Fibroblast of skin of abdomen (primary cell): ENCODE data around the gene FAM120A.

Experiments used
- DNase-seq: peaks from one replicate; pipeline ENCODE4 v3.0.0-alpha.2; 2013

Gene FAM120A

DNA sequence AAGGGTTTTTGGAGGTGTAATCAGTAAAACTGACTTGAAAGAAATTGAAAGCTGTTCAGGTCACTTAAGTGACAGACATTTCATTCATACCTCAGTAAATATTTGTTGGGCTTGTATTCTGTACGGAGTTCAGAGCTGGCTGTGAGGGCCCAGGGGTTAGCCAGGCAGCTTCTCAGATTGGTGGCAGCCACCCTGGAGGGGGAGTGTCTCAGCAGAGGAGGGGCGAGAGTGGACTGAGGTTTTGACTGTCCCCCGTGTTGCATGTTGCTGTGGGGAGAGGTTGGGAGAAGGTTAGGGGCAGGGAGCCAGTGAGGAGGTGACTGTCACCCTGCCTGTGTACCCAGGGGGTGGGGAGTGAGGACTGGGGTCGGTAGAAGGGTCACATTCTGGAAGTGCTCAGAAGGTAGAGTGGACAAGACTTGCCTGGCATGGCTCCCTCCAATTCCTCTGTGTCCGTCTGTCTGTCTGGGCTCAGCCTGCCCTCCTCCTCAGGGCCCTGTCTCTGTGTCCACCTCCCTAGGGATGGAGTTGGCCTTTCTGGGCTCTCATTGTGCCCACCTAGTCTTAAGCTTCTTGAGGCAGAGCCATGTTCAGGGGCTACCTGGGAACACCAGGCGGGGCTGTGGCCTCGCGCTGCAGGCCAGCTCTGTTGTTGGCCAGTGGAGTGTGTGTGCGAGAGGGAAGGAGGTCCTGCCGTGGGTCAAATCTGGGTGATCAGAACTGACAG lies 129.3 kb downstream of the FAM120A start:
- DNase-seq, result no peak

DNA sequence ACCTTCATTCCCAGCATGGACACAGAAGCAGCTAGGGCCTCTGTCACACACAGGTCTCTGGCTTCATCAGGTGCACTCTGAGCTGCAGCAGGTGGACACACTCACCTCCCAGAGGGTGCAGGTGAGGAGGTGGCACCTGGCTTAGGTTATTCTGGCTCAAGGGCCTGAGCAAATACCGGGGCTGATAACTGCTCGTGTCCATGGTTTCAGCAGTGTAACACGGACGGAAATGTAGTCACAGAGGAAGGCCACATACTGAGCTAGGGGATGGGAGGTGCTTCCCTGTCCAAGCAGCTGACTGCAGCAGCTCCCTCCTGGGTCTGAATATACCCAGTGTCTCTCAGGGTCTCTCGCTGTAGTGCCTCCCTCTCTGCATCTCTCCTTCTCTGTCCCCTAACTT lies 130.6 kb downstream of the FAM120A start:
- no peak for DNase-seq

DNA sequence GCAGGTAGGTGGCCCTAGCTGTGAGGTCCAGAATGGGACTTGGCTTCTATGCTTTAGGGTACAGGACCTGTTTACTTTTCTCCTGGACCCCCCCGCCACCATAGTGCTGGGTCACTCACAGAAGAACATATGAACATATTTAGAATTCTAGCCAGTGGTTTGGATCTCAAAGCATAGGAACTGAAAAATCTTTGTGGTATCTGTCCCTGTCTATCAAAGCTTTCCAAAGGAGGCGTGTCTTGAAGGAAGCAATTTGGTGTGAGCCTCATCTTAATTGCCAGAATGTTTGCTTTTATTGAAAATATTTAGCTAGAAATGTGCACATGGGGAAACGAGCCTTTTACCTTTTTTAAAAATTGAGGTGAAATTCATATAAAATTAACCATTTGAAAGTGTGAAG lies 131.1 kb downstream of the FAM120A start:
- no peak for DNase-seq

DNA sequence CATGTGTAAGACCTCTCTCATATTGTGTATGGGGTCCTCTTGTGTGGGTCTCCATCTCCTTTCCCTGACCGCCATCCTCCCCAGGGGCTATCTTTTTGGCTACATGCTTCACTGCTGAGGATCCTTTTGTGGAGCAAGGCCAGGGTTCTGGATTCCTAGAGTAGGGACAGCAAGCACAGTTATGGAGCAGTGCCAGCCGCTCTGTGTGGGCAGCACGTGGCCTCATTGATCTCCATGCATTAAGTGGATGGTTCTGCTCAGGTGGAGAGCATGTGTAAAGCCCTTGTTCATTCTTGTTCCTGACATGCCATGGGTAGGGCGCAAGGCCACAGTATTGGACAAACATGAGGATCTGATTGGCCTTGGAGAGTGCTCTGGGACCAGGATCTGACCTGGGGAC lies 133.8 kb downstream of the FAM120A start:
- no peak for DNase-seq

DNA sequence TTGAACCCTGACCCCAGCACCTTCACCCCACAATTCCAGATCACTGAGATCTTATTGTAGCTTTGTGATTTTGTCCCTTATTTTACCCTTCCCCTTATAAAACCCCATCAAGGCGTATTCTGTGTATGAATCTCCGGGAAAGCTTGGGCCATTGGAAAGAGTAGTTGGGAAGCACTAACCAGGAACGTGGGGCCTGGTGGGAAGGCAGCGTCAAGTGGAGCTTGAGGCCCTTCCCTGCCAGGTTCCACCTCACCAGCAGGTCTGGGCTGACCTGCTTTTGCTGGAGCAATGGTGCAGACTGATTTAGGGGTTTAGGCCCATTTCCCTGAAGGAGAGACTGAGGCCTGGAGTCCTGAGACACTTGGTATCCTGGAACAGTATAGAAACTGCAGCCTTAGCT lies 134.2 kb downstream of the FAM120A start:
- no peak for DNase-seq

DNA sequence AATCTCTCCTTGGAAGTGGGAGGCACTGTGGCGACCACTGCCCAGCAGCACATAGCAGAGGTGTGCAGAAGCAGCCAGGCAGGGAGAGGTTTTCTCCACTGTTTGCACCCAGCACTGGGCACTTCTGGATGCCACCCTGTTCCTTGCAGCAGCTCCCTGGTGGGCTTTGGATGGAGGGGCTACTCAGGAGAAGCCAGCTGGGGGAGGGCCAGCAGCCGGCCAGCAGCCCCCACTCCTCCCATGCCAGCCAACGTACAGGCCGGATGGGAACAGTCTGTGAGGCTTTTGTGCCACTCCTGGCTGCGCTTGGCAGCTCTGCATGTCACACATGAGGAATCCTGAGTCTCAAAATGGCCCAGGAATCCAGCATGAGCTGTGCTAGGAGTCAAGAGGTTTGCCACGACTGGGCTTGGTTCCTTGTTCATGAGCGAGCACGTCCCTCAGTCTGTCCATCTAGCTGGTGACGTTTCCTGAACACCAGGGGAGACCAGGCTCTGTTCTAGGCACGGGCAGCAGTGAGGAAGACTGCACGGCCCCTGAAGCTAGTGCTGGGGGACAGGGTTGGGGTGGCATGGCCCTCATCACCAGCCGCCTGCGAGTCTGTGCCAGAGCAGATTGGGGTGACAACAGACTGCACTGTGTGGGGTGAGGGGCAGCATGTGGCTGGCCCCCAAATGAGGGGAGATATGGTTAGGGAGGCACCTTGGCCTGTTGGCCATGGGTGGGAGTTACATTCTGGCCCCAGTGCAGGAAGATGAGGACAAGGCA lies 135.0 kb downstream of the FAM120A start:
- DNase-seq, result no peak

DNA sequence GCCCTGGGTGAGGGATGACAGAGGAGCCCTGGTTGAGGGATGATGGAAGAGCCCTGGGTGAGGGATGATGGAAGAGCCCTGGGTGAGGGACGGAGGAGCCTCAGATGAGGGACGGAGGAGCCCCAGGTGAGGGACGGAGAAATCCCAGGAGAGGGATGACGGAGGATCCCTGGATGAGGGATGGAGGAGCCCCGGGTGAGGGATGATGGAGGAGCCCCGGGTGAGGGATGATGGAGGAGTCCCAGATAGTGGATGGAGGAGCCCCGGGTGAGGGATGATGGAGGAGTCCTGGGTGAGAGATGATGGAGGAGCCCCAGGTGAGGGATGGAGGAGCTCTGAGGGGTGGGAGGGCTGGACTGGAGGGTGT lies 135.8 kb downstream of the FAM120A start:
- DNase-seq, result no peak

DNA sequence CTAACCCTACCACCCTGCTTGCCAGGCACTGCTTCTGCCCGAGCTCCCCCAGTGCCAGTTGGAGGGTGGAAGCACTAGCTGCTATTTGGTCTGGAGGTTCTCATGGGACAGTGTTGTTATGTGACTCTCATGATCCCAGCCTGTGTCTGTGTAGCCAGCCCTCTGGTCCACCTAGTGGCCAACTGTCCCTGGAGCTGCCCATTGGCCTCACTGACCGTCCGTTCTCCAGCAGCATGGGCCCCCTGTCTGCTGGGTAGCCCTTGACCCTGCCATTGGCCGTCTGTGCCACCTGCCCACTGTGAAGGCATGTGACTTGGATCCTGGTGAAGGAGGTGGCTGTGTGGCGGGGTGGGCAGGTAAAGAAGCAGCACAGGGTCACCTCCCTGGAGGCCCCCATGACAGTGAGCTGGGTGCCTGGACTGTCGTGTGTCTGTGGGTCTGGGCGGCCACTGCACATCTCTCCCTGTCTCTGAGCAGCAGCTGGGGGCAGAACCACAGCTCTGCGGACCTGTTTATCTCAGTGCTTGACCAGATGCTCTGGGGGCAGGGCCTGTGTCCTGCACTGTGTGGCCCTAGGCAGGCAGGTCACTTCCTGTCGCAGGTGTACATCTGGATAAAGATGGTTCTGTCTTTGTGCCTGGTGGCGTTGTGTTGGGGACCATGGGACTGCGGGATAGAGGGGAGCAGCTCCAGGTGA lies 136.3 kb downstream of the FAM120A start:
- no peak for DNase-seq

DNA sequence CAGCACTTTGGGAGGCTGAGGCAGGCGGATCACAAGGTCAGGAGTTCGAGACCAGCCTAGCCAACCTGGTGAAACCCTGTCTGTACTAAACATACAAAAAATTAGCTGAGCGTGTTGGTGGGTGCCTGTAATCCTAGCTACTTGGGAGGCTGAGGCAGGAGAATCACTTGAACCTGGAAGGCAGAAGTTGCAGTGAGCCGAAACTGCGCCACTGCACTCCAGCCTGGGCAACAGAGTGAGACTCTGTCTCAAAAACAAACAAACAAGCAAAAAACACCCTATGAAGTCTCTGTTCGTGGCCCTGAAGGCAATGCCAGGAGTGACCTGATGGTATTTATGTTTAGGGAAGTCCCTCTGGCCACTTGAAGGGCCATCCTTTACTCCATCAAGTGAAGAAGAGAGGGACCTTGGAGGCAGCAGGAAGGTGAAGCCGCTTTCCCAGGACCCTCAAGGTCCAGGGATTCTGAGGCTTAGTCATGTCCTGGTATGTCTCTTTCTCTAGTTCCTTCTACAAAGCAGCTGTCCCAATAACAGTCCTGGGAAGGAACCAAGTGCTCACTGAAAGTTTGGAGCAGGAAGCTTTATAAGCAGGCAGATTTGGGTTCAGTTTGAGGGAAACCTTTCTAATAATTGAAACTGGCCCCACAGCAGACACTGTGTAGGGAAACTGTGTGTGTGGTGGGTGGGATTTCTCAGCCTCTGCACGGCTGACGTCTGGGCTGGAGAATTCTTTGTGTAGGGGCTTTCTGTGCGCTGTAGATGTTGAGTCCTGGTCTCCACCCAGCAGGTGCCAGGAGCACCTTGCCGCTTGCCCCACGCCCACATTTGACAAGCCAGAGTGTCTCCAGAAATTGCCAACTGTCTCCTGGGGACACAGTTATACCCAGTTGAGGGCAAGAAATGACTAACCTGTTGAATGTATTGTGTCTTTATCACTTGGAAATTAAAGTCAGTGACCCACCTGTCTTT lies 137.4 kb downstream of the FAM120A start:
- DNase-seq, result peak; percentile 30

DNA sequence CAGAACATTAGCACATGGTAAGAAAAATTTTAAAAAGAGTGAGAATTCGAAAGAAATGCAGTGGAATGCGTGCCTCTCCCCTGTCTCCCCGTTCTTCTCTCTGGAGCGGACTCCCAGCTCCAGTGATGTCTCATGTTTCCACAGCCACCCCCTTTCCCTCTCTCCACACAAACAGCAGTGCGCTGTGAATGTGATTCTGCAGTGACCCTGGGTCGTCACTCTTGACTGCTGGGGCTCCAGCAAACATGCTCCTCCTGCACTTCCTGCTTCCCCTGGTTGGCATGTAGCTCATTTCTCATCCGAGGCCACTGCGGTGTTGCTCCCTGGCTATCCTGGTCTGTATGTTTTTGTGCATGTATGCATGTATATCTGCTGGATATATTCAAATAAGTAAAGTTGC lies 138.2 kb downstream of the FAM120A start:
- peak; percentile 10 for DNase-seq

DNA sequence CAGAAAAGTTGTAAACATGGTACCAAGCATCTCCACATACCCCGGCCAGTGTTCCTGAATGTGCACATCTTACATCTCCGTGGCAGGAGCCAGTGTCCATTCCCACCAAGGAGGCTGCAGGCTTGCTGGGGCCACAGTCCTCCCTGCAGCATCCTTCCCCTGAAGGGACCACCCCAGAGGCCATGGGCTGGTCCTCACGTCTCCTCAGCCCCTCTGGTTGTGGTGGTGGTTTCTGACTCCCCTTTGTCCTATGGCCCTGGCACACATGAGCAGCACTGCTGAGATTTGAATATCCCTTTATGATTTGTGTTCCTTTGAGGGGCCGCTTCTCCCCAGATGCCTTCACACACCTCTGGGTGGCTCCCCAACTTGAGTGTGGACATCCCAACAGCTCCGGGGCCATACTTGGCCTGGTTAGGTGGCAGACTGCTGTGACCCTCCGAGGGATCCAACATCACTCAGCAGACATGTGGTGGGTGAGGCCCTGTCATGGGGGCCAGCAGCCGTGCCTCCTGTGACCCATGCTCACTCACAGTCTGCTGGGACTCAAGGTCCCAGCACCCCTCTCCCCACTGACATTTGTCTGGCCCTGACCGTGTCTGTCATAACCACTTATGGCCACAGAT lies 139.2 kb downstream of the FAM120A start:
- DNase-seq, result no peak

DNA sequence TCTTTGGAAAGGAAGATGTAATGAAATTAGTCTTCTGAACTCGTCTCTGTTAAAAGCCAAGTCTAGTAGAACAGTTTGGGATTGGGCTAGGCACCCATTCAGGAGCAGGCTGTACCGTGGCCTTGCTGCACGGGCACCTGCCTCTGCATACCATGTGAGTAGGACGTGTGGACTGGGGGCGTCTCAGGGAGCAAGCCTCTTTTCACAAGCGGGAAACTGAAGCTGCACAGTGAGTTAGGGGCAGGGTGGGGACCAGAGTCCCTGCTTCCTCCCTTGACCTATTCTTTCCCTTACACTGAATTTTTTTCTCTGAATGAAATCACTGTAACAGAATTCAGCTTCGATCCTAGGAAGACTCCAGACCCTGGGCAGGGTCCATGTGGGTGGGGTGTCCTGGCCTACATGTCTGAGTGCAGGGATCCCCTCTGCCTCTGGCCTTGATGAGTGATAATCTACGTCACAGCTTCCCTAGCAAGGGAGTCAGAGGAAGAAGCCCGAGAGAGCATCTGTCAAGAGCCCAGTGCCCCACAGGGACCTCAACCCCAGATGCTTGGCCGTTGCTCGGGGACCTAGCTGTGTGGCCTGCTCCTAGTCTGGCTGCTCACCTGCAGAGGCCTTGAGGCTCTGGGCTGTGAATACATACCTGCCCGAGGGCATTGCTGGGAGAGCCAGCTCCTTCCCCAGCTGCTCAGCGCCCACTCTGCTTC lies 140.0 kb downstream of the FAM120A start:
- DNase-seq, result no peak

DNA sequence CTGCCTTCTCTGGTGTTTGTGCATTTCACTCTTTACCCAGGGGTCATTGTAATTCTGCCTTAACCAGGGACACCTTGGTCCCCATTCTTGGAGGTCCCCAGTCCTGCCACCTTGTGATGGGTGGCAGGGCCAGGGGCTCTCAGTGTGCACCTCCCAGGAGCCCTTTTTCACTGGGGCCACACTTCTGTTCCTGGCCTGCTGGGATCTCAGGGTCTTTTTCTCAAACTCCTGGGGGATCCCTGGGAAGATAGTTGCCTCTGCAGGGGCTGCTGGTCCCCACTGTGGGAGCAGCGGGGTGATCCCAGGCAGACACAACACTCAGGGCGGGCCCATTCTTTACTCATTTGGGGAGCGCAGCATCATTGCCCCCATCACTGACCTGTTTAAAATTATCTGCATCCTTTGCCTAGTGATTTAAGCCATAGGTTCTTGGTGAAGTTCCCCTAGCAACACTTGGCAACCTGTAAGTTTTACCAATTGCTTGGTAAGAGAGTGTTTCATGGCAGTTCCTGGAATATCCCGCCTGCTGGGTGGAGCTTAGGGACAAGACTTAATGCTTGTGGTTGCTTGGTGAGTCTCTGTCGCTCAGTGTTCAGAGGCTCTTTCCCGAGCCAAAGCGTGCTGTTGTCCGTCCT lies 140.6 kb downstream of the FAM120A start:
- peak; percentile 18 for DNase-seq

DNA sequence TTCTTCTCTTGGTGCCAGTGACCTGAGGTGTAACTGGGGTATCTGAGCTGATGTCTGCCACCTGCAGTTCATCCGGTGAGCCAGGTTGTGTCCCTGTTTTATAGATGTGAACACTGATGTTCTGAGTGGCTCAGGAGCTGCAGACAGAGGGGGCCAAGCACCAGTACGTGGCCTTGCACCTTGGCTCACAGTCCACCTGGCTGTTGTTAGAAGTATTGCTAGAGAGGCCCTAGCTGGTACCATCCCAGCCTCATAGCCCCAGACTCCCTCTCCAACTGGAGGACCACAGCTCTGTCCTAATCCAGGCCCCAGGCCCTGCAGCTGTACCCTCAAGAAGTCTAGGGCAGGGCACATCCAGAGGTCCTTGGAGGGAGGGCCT lies 141.1 kb downstream of the FAM120A start:
- DNase-seq, result no peak

DNA sequence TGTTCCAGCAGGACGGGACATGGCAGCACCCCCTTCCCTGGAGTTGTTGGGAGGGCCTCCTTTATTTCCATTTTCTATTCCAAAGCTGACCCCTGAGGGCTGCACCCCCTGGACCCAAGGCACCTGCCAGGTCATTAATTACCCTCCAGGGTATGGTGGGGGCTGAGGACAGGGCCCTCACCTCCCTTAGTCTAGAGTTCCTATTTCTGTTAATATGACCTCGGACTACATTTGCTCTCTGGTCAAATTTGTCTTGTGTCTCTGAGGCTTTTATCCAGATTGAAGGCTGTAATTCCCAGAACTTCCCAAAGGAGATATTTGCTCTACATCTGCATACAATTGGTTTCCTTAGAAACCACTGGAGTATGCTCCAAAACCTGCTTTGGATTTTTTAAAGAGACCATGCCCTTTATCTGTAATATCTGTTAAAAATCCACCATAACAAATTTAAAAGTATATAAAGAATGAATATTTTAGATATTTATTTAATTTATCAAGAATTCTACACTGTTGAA lies 141.7 kb downstream of the FAM120A start:
- peak; percentile 16 for DNase-seq

DNA sequence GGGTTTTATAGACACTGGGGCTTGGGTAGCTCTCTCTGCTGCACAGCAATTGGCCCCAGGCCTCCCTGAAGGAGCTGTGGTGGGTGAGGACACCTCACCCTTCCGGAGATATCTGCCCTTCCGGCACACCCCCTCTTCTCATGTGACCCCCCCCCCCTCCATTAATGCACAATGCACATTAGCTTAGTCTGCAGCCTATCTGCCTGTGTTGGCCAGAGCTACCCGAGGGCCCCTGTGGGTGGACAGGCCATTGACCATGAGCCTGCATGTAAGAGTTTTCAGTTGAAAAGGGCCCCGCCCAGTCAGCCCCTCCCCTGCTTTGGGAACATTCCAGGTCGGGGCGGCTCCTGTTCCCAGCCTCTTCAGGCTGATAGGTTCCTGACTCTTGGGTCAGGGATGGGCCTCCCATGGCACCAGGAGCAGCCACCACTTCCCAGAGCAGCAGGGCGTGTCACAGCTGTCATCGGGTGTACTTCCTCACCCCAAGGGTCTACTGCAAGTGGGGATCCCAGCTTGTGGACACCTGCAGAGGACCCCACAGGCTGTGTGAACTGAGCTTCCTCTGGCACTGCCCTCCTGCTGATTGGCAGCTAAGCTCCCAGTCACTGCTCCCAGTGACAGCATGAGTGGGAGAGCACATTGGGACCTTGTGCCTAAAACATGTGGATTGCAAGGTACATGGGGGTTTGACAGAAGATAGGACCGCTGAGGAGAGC lies 142.7 kb downstream of the FAM120A start:
- no peak for DNase-seq

DNA sequence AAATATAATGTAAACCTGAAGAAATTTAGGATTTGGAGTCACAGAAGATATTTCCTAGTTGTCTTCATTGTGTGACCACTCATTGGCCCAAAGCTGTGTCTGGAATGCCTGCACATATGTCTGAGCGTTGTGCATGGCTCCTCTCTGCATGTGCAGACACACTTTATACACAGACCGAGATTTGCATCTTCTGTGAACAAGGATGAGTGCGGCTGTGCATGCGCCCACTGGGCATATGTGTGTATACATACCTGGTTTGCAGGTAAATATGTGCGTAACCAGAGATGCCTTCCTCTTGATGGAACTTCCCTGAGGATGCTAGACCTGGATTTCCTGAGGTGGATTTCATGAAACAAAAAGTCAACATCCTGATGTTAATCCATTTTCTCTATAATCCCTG lies 144.0 kb downstream of the FAM120A start:
- no peak for DNase-seq

DNA sequence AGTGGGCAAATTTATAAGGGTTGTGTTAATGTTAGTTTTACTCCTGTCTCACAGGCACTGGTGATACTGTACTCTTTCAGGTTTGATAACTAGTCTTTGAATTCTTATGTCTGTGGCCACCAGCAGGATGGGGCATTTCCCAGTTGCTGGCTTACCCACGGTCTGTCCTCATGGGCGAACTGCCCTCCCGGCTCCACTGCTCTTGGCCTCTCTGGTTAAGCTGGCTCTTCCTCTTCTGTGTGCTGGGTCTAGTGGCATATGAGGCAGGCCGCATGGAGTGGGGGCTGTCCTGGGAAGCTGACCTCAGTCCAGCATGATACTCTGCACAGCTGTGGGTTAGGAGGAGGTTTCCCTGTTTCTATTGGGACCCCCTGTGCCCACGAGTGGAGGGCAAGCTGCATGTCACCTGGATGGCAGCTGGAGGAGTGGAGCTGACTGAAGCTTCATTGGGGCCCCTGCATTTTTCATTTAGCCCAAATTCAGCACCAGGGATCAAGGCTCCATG lies 144.4 kb downstream of the FAM120A start:
- no peak for DNase-seq

DNA sequence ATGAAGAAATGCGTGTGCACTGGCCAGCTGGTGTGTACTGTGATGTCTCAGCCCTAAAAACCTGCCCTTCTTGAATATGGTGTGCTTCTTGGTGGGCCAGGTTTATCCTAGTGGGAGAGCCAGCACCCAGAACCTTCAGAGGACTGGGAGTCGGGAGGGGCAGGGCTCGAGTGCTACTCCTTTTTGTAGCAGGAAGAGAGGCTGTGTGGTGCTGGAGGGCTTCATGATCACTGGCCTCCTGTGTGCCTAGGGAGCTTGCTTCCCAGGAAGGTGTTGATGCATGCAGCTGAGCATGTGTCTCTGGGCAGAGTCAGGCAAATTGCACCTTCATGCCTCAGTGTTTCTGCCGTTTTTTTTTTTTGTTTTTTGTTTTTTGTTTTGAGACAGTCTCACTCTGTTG lies 144.9 kb downstream of the FAM120A start:
- DNase-seq, result no peak
